ENCODE measurements around the gene THG1L. TPM values are rescaled to one million over a fixed set of nuclear protein-coding genes. Genes with fewer than 3 reads are reported as not detected.
A peak's percentile ranks its signal among the peaks of the same experiment; 100 is the strongest.

THG1L gene
- total RNA-seq, 2 donors from 2014 or later: 11.6 to 13.8 TPM

GRCh38 chr5:157729858-157730257 is 1.4 kb upstream of the THG1L start:
- Mint-ChIP-seq H3K27ac (no peak overlapping the region), H3K9me3 (peaks cover 11% of the 10 kb centered on the region), H3K4me1 (peaks cover 3% of the 10 kb centered on the region), H3K4me3 (no peak overlapping the region), H3K27me3 (ENCODE audit: insufficient read depth) (peaks cover 4% of the 10 kb centered on the region), H3K36me3 (ENCODE audit: low read depth) (peaks cover 22% of the 10 kb centered on the region)
- Histone ChIP-seq H3K4me1 (ENCODE audit: control insufficient read depth, insufficient read depth, low read length) (no peaks in the 10 kb centered on the region), H3K27ac (ENCODE audit: low read depth, low read length) (no peak overlapping the region), H3K36me3 (ENCODE audit: control insufficient read depth, insufficient read depth, low read length) (peaks cover 12% of the 10 kb centered on the region), H3K9ac (ENCODE audit: extremely low read depth, low read length, poor library complexity, severe bottlenecking) (no peak overlapping the region), H3K27me3 (ENCODE audit: control insufficient read depth, insufficient read depth, low read length, poor library complexity, severe bottlenecking) (no peaks in the 10 kb centered on the region), H3K9me3 (ENCODE audit: control insufficient read depth, low read length) (peaks cover 5% of the 10 kb centered on the region), H3K4me3 (ENCODE audit: low read length) (no peak overlapping the region)
- TF ChIP-seq CTCF (conservative IDR thresholded peaks at IDR 0.05): no peak
- no peak for DNase-seq

- H3K4me3 Mint-ChIP-seq: peak overlapping the region; percentile 92
- no peaks in the 10 kb centered on the region for H3K27me3 ChIP-seq (ENCODE audit: control insufficient read depth, insufficient read depth, low read length, poor library complexity, severe bottlenecking)
- H3K27me3 Mint-ChIP-seq (ENCODE audit: insufficient read depth): peaks cover 4% of the 10 kb centered on the region
- H3K9me3 ChIP-seq (ENCODE audit: control insufficient read depth, low read length): peaks cover 5% of the 10 kb centered on the region
- H3K4me3 ChIP-seq (ENCODE audit: low read length): peak overlapping the region; percentile 93
- H3K4me1 ChIP-seq (ENCODE audit: control insufficient read depth, insufficient read depth, low read length): no peaks in the 10 kb centered on the region
- 9 to 18% methylated on average over 3 to 5 of the region's 5 CpGs for WGBS, 2 experiments (ENCODE audit: insufficient coverage in 1 of 2, insufficient read length in 1 of 2)
- no peak overlapping the region for H3K27ac ChIP-seq (ENCODE audit: low read depth, low read length)
- DNase-seq: no peak
- H3K9me3 Mint-ChIP-seq: peaks cover 5% of the 10 kb centered on the region
- no peak for TF ChIP-seq CTCF (conservative IDR thresholded peaks at IDR 0.05)
- H3K36me3 Mint-ChIP-seq (ENCODE audit: low read depth): peaks cover 22% of the 10 kb centered on the region
- H3K27ac Mint-ChIP-seq: peak overlapping the region; percentile 99
- H3K9ac ChIP-seq (ENCODE audit: extremely low read depth, low read length, poor library complexity, severe bottlenecking): peak overlapping the region; percentile 52
- H3K4me1 Mint-ChIP-seq: peaks cover 3% of the 10 kb centered on the region
- peaks cover 16% of the 10 kb centered on the region for H3K36me3 ChIP-seq (ENCODE audit: control insufficient read depth, insufficient read depth, low read length)
Observed at GRCh38 chr5:157730900-157731271, 334 bp upstream of the THG1L start.

GRCh38 chr5:157732130-157732514 is 902 bp downstream of the THG1L start:
- no peak for DNase-seq
- Histone ChIP-seq H3K9ac (ENCODE audit: extremely low read depth, low read length, poor library complexity, severe bottlenecking) (no peak overlapping the region), H3K27me3 (ENCODE audit: control insufficient read depth, insufficient read depth, low read length, poor library complexity, severe bottlenecking) (no peaks in the 10 kb centered on the region), H3K9me3 (ENCODE audit: control insufficient read depth, low read length) (peaks cover 5% of the 10 kb centered on the region), H3K4me1 (ENCODE audit: control insufficient read depth, insufficient read depth, low read length) (no peaks in the 10 kb centered on the region), H3K27ac (ENCODE audit: low read depth, low read length) (no peak overlapping the region), H3K4me3 (ENCODE audit: low read length) (peak overlapping the region; percentile 93), H3K36me3 (ENCODE audit: control insufficient read depth, insufficient read depth, low read length) (peaks cover 17% of the 10 kb centered on the region)
- H3K27me3 Mint-ChIP-seq (ENCODE audit: insufficient read depth): no peaks in the 10 kb centered on the region
- TF ChIP-seq CTCF (conservative IDR thresholded peaks at IDR 0.05): no peak
- H3K9me3 Mint-ChIP-seq: no peaks in the 10 kb centered on the region
- H3K4me3 Mint-ChIP-seq: peak overlapping the region; percentile 92
- peak overlapping the region; percentile 81 for H3K27ac Mint-ChIP-seq
- WGBS, 2 experiments (ENCODE audit: insufficient coverage in 1 of 2, insufficient read length in 1 of 2): 94 to 99% methylated on average over 2 to 5 of the region's 5 CpGs
- peaks cover 3% of the 10 kb centered on the region for H3K4me1 Mint-ChIP-seq
- peaks cover 28% of the 10 kb centered on the region for H3K36me3 Mint-ChIP-seq (ENCODE audit: low read depth)

All from endodermal cell (in vitro differentiated cells).